ENCODE data around the gene RPL23. TPM values are rescaled to one million over a fixed set of nuclear protein-coding genes. Genes with fewer than 3 reads are reported as not detected.

Gene RPL23
- total and polyA plus RNA-seq, 2 donors from 2014 or later = 1,183 to 2,399 TPM

DNA sequence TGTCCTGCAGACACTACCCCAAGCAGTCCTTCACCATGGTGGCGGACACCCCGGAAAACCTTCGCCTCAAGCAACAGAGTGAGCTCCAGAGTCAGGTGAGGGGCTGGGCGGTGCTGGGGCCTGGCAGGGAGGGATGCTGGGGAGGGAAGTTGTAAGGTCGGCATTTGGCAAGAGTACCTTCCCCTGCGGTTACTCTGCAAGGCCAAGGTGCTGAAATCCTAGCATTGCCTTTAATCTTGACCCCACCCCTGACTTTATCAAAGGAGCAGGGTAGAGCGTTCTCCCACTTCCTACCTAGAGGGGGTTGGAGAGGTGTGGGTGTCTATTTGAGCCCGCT lies 36.9 kb upstream of the RPL23 start:
- peaks cover 0 to 18% (median 7%) of the 10 kb centered on the region in 3 donors for H3K4me1 ChIP-seq (ENCODE audit: control insufficient read depth in 2 of 3, insufficient read depth in 2 of 3, low read depth in 1 of 3, low read length in 3 of 3)
- no peak overlapping the region for H3K27ac ChIP-seq (ENCODE audit: low read depth in 2 of 2, low read length in 2 of 2)
- no peak overlapping the region for H3K4me3 ChIP-seq (ENCODE audit: low read length in 3 of 3)
- H3K36me3 ChIP-seq (ENCODE audit: control insufficient read depth in 2 of 3, insufficient read depth in 3 of 3, low read length in 3 of 3) = peaks cover 2 to 34% (median 21%) of the 10 kb centered on the region in 3 donors
- FAIRE-seq (no peak), DNase-seq (no peak)
- no peaks in the 10 kb centered on the region for H3K27me3 ChIP-seq (ENCODE audit: control insufficient read depth, insufficient read depth, low read length)
- intact Hi-C loops (cut with DNase I) = no loop called here
- TF ChIP-seq, protein P1, sequence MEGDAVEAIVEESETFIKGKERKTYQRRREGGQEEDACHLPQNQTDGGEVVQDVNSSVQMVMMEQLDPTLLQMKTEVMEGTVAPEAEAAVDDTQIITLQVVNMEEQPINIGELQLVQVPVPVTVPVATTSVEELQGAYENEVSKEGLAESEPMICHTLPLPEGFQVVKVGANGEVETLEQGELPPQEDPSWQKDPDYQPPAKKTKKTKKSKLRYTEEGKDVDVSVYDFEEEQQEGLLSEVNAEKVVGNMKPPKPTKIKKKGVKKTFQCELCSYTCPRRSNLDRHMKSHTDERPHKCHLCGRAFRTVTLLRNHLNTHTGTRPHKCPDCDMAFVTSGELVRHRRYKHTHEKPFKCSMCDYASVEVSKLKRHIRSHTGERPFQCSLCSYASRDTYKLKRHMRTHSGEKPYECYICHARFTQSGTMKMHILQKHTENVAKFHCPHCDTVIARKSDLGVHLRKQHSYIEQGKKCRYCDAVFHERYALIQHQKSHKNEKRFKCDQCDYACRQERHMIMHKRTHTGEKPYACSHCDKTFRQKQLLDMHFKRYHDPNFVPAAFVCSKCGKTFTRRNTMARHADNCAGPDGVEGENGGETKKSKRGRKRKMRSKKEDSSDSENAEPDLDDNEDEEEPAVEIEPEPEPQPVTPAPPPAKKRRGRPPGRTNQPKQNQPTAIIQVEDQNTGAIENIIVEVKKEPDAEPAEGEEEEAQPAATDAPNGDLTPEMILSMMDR (IDR thresholded peaks at IDR 0.05; ENCODE audit: borderline replicate concordance, extremely low read depth, insufficient read depth) = no peak
- no peaks in the 10 kb centered on the region for H3K9me3 ChIP-seq (ENCODE audit: control insufficient read depth in 2 of 3, insufficient read depth in 1 of 3, low read length in 3 of 3)
- H3K9ac ChIP-seq (ENCODE audit: low read length in 3 of 3) = no peak overlapping the region

DNA sequence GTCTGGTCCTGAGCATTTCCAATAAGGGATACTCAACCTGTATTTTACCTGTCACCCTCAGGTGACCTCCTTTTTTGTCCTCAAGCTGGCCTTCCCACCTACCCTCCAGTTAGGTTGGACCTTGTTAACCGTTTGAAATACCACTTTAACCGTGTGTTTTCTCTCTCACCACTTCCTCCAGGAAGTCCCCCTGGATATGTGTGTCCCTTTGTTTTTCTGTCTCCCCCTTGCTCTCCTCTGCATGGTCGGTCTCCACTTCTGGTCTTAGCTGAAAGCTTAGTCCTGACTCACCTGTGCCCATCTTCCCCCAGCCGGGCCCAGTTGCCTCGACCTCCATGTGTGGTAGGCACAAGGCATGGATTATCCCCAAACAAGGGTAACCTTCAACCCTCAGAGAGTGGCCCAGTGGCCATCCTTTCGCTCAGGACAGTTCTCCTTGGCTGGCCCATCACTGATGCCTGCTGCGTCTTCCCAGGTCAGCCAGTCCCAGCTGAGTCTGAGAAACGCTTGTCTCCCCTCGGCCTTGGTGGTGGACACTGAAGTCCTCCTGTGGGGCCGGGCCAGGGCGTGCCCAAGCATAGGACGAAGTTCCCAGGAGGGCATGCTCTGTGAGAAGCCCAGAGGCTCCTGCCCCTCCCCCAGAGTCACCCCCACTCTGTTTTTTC lies 36.4 kb upstream of the RPL23 start:
- Histone ChIP-seq H3K9ac (ENCODE audit: low read length in 3 of 3) (peak overlapping the region in 1 of 3 donors; percentile 5), H3K4me3 (ENCODE audit: low read length in 3 of 3) (no peak overlapping the region), H3K36me3 (ENCODE audit: control insufficient read depth in 2 of 3, insufficient read depth in 3 of 3, low read length in 3 of 3) (peaks cover 2 to 34% (median 21%) of the 10 kb centered on the region in 3 donors), H3K9me3 (ENCODE audit: control insufficient read depth in 2 of 3, insufficient read depth in 1 of 3, low read length in 3 of 3) (no peaks in the 10 kb centered on the region), H3K27ac (ENCODE audit: low read depth in 2 of 2, low read length in 2 of 2) (no peak overlapping the region), H3K4me1 (ENCODE audit: control insufficient read depth in 2 of 3, insufficient read depth in 2 of 3, low read depth in 1 of 3, low read length in 3 of 3) (peaks cover 0 to 23% (median 12%) of the 10 kb centered on the region in 3 donors), H3K27me3 (ENCODE audit: control insufficient read depth, insufficient read depth, low read length) (no peaks in the 10 kb centered on the region)
- intact Hi-C loops (cut with DNase I) = no loop called here
- FAIRE-seq = no peak
- peak in 1 of 5 donors; percentile 66 for DNase-seq
- TF ChIP-seq, protein P1 (IDR thresholded peaks at IDR 0.05; ENCODE audit: borderline replicate concordance, extremely low read depth, insufficient read depth) = no peak

DNA sequence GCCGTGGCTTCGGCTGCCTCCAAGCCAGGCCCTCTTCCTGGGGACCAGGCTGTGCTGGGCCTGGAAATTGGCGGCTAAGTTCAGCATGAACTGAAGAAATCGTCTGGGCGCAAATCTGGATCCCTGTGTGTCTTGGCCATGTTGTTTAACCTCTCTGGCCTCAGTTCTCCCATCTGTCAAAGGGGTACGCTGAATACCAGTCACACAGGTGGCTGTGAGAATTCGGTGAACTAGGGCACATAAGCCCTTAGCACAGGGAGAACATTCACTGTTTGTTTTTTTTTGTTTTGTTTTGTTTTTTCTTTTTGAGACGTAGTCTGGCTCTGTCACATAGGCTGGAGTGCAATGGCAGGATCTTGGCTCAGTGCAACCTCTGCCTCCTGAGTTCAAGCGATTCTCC lies 35.3 kb upstream of the RPL23 start:
- H3K27ac ChIP-seq (ENCODE audit: low read depth in 2 of 2, low read length in 2 of 2) = no peak overlapping the region
- no peak for FAIRE-seq
- H3K9me3 ChIP-seq (ENCODE audit: control insufficient read depth in 2 of 3, insufficient read depth in 1 of 3, low read length in 3 of 3) = no peaks in the 10 kb centered on the region
- intact Hi-C loops (cut with DNase I) = no loop called here
- TF ChIP-seq, protein P1 (IDR thresholded peaks at IDR 0.05; ENCODE audit: borderline replicate concordance, extremely low read depth, insufficient read depth) = no peak
- peaks cover 0 to 25% (median 16%) of the 10 kb centered on the region in 3 donors for H3K4me1 ChIP-seq (ENCODE audit: control insufficient read depth in 2 of 3, insufficient read depth in 2 of 3, low read depth in 1 of 3, low read length in 3 of 3)
- H3K9ac ChIP-seq (ENCODE audit: low read length in 3 of 3) = no peak overlapping the region
- no peak overlapping the region for H3K4me3 ChIP-seq (ENCODE audit: low read length in 3 of 3)
- no peaks in the 10 kb centered on the region for H3K27me3 ChIP-seq (ENCODE audit: control insufficient read depth, insufficient read depth, low read length)
- peaks cover 2 to 34% (median 21%) of the 10 kb centered on the region in 3 donors for H3K36me3 ChIP-seq (ENCODE audit: control insufficient read depth in 2 of 3, insufficient read depth in 3 of 3, low read length in 3 of 3)
- no peak for DNase-seq

DNA sequence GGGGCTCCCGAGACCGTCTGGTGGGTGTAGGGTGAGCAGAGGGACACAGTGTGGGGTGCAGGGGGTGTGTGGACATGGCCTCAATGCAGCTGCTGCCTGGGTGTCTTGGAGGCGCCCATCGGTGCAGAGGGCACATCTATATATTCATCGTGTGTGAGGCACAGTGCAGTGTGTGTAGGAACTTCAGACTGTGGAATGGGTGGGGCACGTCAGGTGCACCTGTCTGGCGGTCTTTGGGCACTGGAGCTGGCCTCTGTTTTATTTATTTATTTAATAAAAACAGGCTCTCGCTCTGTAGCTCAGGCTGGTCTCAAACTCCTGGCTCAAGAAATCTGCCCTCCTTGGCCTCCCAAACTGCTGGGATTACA lies 33.1 kb upstream of the RPL23 start:
- FAIRE-seq (no peak), DNase-seq (no peak)
- no peak overlapping the region for H3K9ac ChIP-seq (ENCODE audit: low read length in 3 of 3)
- intact Hi-C loops (cut with DNase I) = no loop called here
- no peak overlapping the region for H3K4me3 ChIP-seq (ENCODE audit: low read length in 3 of 3)
- TF ChIP-seq, protein P1 (IDR thresholded peaks at IDR 0.05; ENCODE audit: borderline replicate concordance, extremely low read depth, insufficient read depth) = no peak
- no peaks in the 10 kb centered on the region for H3K27me3 ChIP-seq (ENCODE audit: control insufficient read depth, insufficient read depth, low read length)
- peaks cover 0 to 32% (median 22%) of the 10 kb centered on the region in 3 donors for H3K4me1 ChIP-seq (ENCODE audit: control insufficient read depth in 2 of 3, insufficient read depth in 2 of 3, low read depth in 1 of 3, low read length in 3 of 3)
- peaks cover 0 to 18% (median 16%) of the 10 kb centered on the region in 3 donors for H3K36me3 ChIP-seq (ENCODE audit: control insufficient read depth in 2 of 3, insufficient read depth in 3 of 3, low read length in 3 of 3)
- no peaks in the 10 kb centered on the region for H3K9me3 ChIP-seq (ENCODE audit: control insufficient read depth in 2 of 3, insufficient read depth in 1 of 3, low read length in 3 of 3)
- H3K27ac ChIP-seq (ENCODE audit: low read depth in 2 of 2, low read length in 2 of 2) = no peak overlapping the region
